GM21360 (cell line): ENCODE measurements around the gene BOLA1.
"Not testable (repeated sequence)": the region's sequence is repeated elsewhere in the genome, so short reads cannot be mapped to it uniquely, and the experiment has no call there.

Experiments
- ATAC-seq: cut with Tn5 transposase; IDR thresholded peaks from one replicate; pipeline ENCODE4 v1.9.1; 2021; ENCODE audit warnings: mild to moderate bottlenecking, moderate library complexity; ENCODE audit not compliant: unreplicated experiment

Gene BOLA1

GRCh38 chr1:149886396-149887195 lies 12.8 kb upstream of the BOLA1 start:
- ATAC-seq = peak; percentile 56

DNA sequence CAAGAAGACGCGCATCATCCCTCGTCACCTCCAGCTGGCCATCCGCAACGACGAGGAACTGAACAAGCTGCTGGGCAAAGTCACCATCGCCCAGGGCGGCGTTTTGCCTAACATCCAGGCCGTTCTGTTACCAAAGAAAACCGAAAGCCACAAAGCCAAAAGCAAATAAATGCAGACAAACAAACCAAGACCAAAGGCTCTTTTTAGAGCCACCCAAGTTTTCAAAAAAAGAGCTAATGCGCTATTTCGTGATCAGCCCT lies 12.2 kb upstream of the BOLA1 start:
- ATAC-seq = not testable (repeated sequence)

DNA sequence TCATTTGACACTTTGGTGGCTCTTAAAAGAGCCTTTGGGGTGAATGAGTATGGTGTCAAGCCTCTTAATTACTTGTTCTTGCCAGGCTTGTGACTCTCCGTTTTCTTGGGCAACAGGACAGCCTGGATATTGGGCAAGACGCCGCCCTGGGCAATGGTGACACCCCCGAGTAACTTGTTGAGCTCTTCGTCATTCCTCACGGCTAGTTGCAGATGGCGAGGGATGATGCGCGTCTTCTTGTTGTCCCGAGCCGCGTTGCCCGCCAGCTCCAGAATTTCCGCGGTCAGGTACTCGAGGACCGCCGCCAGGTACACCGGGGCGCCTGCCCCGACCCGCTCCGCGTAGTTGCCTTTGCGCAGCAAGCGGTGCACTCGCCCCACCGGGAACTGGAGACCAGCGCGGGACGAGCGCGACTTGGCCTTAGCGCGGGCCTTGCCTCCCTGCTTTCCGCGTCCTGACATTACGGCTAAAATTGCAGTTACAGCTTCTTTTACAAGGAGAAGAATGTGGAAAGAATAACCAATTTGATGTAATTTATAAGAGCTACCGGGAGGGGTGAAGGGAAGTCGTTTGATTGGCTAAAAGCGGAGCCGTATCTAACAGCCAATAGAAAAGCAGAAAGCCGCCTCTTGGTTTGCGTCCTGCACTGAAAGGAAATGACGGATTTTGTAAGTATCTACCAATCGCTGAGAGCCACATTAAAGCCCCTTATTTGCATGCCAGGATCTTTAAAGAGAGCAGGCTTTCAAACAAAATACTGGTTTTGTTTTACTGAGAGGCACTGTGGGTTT lies 11.7 kb upstream of the BOLA1 start:
- ATAC-seq = peak; percentile 38

DNA sequence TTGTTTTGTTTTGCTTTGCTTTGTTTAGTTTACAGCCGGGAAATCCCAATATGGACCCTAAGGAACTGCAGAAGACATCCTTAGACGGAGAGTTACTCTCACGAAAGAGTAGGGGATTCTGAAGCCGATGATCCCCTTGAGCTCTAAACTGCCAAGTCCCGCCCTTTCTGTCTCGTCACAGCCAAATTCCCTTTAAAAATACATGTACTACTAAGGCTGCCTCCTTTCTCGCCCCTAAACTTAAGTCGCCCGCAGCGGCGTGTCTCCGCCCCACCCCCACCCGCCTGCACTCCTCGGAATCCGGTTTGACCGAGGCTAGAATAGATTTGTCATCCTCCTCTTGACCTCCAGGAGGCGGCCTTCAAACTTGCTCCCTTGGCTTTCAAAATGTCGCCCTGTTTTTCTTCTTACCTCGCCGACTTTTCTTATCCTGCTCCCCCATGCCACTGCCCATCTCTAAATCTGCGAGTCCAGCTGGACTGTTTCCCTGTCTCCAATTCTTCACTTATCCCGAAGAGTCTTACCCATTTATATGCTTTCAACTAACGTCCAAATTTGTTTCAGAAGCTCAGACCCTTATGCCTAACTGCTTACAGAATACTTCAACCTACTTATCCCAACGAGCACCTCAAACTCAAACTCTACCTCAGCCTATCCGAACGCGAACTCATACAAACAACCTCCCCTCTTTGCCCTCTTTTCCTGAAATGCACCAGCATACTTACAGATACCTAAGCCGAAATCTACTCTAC lies 10.9 kb upstream of the BOLA1 start:
- peak; percentile 24 for ATAC-seq

DNA sequence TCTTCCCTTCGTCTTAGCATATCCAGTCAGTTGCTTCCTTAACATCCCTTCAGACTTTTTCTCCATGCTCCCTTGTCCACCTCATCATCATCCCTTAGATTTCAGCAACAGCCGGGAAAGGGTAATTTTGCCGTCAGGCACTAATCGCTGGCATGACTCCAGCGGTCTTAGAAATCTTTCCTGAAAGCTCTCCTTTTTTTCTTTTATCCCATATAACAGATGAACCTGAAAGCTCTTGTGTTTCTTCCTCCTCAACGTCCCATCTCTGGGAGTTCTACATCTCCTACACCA lies 10.4 kb upstream of the BOLA1 start:
- ATAC-seq = no peak

DNA sequence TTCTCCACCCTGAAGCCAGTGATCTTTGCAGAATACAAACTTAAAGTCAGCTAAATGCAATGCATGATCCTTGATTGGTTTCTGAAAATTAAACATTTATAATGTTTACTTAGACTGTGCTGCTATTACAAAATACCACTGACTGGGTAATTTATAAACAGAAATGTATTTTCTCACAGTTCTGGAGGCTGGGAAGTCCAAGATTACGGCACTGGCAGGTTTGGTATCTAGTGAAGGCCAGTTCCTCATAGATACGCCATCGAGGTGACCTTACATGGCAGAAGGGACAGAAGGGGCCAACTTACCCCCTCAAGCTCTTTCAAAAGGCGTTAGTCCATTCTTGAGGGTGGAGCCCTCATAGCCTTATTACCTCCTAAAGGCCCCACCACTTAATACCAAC lies 2.8 kb upstream of the BOLA1 start:
- ATAC-seq = no peak

- no peak for ATAC-seq
These were observed 4.6 kb downstream of the BOLA1 start for GRCh38 chr1:149903836-149904491.

- no peak for ATAC-seq
These were observed 7.3 kb downstream of the BOLA1 start for GRCh38 chr1:149906570-149907075.

DNA sequence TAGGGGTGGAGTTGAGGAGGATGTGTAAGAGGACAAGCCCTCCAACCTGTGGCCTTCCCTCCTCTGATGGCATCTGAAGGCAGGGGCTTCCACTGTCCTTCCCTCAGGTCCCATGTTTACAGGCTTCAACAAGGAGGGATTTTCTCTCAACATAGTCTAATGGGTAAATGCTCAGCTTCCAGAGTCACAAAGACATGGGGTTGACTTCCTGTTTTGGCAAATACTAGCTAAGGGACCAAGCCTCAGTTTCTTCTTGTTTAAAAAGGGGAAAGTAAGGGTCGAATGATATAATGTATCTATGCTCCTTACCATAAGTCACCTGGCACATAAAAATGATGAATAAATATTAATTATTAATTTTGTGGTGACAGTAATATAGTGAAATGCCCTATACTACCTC lies 15.2 kb downstream of the BOLA1 start:
- ATAC-seq = no peak

DNA sequence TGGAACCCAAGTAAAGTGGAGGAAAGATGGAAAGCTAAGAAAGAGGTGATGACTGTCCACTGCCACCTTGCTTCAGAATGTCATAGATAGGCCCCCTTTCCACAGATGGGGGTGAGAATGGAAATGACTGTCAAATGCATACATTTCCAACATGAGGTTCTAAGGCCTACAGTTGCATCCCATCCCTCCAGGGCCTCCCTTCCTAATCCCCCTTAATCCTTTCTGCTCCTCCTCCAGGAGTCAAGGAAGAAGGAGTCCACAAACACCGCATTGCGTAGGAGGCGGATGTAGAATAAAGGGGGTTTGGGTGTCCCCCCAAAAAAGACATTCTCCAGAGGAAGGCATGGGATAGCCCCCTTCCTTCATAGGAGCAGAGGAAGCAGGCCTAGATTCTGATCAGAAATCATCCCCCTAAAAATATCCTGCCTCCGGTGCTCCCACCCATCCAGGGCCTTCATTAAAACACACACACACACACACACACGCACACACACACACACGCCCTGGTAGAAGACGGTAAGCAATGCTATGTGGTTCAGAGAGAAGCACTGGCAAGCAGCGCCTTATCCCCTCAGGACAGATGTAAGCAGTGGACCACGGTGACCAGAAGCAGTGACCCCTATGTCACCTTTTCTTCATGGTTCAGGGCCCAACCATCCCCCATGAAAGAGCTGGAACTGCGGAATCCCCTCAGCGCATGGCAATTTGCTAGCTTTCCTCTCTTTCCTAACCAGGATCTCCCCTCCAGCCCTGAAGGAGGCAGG lies 16.2 kb downstream of the BOLA1 start:
- no peak for ATAC-seq

- no peak for ATAC-seq
These were observed 17.0 kb downstream of the BOLA1 start for GRCh38 chr1:149916193-149916897.

DNA sequence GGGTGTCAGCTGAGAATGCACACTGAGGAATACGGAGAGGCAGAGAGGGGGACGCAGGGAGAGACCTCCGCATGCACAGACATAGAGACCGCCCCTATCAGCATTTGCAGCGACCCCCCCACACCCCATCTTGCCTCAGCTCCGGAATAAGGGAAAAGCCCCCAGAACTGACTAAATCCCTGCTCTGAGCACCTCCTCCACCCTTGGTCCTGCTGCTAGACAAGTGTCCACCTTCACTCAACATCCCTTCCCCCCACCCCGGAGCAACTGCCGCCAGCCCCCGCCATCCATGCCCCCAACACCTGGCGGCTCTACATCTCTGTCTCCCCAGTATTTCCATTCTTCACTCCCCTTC lies 17.5 kb downstream of the BOLA1 start:
- ATAC-seq = no peak

DNA sequence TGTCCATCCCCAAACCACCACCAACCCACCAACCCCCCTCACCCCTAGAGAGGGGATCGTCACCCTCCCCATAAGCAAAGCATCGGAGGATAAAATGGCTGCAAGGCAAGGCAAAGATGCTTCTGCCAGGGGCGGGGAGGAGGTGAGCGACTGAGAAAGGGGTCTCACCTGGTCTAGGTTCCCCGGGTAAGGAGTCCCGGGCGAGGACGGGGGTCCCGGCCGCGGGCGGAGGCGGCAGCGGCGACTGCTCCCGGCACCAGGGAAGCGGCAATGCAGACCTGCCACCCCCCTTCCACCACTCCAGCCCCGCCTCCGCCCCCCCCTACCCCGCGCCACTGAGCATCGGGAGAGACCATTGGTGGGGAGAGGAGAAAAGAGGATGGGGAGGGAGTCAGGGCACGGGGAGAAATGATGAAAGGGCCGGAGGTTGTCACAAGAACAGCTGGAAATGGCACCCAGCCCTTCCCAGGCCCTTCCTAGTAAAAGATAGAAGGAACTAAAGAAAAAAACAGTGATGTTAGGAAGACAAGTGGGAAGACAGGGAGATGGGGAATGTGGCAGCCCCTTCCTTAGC lies 18.3 kb downstream of the BOLA1 start, which contains the start of gene SV2A:
Gene SV2A, minus strand, starts transcription at position 274 of the 574 bp plus-strand sequence. CDS start 4,004 bp downstream, outside the sequence.
- no peak for ATAC-seq

- ATAC-seq = no peak
These were observed 24.3 kb downstream of the BOLA1 start for GRCh38 chr1:149923626-149924025.

DNA sequence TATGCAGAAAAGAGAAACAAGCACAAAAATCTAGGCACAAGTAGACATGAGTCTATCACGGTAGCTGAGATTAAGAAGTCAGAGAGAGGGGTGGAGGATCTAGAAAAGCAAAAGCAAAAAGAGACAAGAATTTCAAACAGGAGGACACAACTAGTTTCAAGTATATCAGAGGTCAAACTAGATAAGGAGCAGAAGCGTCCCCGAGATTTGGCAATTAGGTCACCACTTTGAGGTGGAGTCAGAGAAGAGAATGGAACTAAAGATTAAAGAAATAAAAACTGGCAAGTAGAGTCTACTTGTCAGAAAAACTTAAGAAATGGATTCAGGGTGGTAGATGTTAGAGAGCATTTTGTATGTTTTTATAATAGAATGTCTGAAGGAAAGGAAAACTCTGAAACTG lies 26.0 kb downstream of the BOLA1 start:
- ATAC-seq = no peak

- no peak for ATAC-seq
These were observed 26.4 kb downstream of the BOLA1 start for GRCh38 chr1:149925751-149926150.

- no peak for ATAC-seq
These were observed 26.9 kb downstream of the BOLA1 start for GRCh38 chr1:149926296-149926695.

DNA sequence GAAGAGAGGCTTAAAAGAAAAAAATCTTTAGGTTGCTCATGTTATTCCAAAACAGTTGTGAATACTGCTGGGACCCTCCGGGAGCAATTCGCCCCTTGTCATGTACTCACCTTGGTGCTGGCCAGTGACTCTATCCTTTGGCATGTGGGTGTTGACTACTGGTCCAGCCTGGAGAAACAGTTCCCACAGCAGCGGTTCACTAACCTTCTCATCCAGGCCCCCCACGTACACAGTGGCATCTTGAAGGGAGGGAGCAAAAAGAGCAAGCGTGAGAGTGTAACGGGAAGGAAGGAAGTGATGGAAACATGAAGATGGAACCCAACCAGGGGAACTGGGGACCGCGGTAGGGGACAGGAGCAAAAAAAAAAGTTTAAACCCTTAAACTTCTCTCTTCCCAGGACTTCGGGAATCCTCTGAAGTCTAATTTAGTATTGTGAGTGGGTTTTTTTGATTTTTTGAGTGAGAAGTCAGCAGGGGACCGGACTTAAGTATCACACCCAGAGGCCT lies 27.7 kb downstream of the BOLA1 start:
- no peak for ATAC-seq
